KMS-11 (cell line): Measurements from ENCODE around the gene TUNAR.

Experiments used
- H2AFZ ChIP-seq: fragments of 200-600 bp; sonication (generic); 2 replicates; pipeline ENCODE4 v1.6.1; 2016; ENCODE audit warnings: antibody characterized with exemption, mixed run types, low read depth
- H3K27ac ChIP-seq: fragments of 200-600 bp; sonication (generic); 2 replicates; pipeline ENCODE4 v1.6.1; 2016; ENCODE audit warnings: mild to moderate bottlenecking, mixed run types
- H3K27me3 ChIP-seq: fragments of 200-600 bp; sonication (generic); 2 replicates; pipeline ENCODE4 v1.6.1; 2017; ENCODE audit warnings: mild to moderate bottlenecking, low read depth, mixed run types, moderate library complexity; ENCODE audit not compliant: insufficient read depth
- H3K36me3 ChIP-seq: fragments of 200-600 bp; sonication (generic); 2 replicates; pipeline ENCODE4 v1.6.1; 2017; ENCODE audit warnings: mild to moderate bottlenecking, mixed run types; ENCODE audit not compliant: insufficient read depth
- H3K4me1 ChIP-seq: fragments of 200-600 bp; sonication (generic); 2 replicates; pipeline ENCODE4 v1.6.1; 2016; ENCODE audit warnings: mild to moderate bottlenecking, low read depth, mixed run types; ENCODE audit not compliant: poor library complexity, severe bottlenecking
- H3K4me2 ChIP-seq: fragments of 200-600 bp; sonication (generic); 2 replicates; pipeline ENCODE4 v1.7.0; 2016; ENCODE audit warnings: mild to moderate bottlenecking, mixed run types
- H3K4me3 ChIP-seq: fragments of 200-600 bp; sonication (generic); IDR thresholded peaks from 2 replicates; pipeline ENCODE4 v1.6.1; 2017; ENCODE audit warnings: low read depth, low read length, mixed read lengths; ENCODE audit not compliant: insufficient read depth
- H3K79me2 ChIP-seq: fragments of 200-600 bp; sonication (generic); 2 replicates; pipeline ENCODE4 v1.6.1; 2016; ENCODE audit warnings: low read depth, mixed run types; ENCODE audit not compliant: insufficient read depth
- H3K9ac ChIP-seq: fragments of 200-600 bp; sonication (generic); 2 replicates; pipeline ENCODE4 v1.6.1; 2016; ENCODE audit warnings: mild to moderate bottlenecking, mixed run types
- H4K20me1 ChIP-seq: fragments of 200-600 bp; sonication (generic); 2 replicates; pipeline ENCODE4 v1.6.1; 2016; ENCODE audit warnings: mild to moderate bottlenecking, mixed run types; ENCODE audit not compliant: insufficient read depth
- TF ChIP-seq, protein P1 (sequence below): fragments of 200-600 bp; sonication (generic); conservative IDR thresholded peaks from 2 replicates; pipeline ENCODE4 v1.6.1; 2017; ENCODE audit warnings: low read depth, mild to moderate bottlenecking, antibody characterized with exemption, low read length, moderate library complexity, mixed read lengths

The TUNAR gene

DNA sequence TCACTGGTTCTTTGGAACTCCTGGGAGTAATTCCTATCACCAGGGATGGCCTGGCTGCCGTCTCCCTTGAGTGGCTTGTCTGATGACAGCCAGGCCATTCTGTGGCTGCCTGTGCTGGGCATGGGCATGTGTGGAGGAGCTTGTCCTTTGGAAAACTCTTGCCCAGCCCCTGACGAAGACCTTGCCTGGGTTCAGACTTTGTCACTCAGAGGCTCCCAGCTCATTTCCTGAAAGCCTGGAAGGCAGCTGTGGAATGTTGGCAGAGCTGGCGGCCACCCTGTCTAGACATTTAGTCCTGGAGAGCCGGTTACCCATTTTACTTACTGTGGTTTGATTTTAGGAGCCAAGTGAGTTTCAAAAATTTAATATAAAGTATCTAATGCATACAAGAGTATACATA lies 34.0 kb downstream of the TUNAR start:
- Histone ChIP-seq H3K4me1 (no peaks in the 10 kb centered on the region), H3K36me3 (no peaks in the 10 kb centered on the region), H3K9ac (no peak overlapping the region), H3K79me2 (no peaks in the 10 kb centered on the region), H3K27ac (no peak overlapping the region), H2AFZ (no peak overlapping the region), H3K4me3 (no peak overlapping the region), H3K4me2 (no peak overlapping the region), H4K20me1 (no peaks in the 10 kb centered on the region), H3K27me3 (no peaks in the 10 kb centered on the region)
- TF ChIP-seq, protein P1, sequence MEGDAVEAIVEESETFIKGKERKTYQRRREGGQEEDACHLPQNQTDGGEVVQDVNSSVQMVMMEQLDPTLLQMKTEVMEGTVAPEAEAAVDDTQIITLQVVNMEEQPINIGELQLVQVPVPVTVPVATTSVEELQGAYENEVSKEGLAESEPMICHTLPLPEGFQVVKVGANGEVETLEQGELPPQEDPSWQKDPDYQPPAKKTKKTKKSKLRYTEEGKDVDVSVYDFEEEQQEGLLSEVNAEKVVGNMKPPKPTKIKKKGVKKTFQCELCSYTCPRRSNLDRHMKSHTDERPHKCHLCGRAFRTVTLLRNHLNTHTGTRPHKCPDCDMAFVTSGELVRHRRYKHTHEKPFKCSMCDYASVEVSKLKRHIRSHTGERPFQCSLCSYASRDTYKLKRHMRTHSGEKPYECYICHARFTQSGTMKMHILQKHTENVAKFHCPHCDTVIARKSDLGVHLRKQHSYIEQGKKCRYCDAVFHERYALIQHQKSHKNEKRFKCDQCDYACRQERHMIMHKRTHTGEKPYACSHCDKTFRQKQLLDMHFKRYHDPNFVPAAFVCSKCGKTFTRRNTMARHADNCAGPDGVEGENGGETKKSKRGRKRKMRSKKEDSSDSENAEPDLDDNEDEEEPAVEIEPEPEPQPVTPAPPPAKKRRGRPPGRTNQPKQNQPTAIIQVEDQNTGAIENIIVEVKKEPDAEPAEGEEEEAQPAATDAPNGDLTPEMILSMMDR = no peak

DNA sequence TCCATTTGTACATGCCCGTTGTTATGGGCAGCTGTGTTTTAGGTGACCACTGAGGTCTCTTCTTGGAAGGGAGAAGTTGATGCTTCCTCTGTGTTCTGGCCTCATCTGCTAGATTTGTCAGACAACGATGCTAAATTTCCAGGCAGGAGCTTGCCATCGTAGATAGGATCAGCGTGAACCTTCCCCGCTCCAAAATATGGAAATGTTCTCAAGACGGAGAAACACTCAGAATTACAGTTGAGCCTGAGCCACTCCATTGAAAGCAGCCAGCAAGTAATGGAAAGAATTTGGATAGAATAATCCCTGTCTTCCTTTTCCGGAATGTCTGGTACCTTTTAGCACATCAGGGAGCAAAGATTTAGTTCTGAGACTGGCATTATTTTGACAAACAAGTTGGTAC lies 34.8 kb downstream of the TUNAR start:
- Histone ChIP-seq H3K27ac (no peak overlapping the region), H3K4me3 (no peak overlapping the region), H3K27me3 (no peaks in the 10 kb centered on the region), H3K4me2 (no peak overlapping the region), H2AFZ (no peak overlapping the region), H3K36me3 (no peaks in the 10 kb centered on the region), H3K9ac (no peak overlapping the region), H4K20me1 (no peaks in the 10 kb centered on the region), H3K4me1 (no peaks in the 10 kb centered on the region), H3K79me2 (no peaks in the 10 kb centered on the region)
- TF ChIP-seq, protein P1 = no peak

DNA sequence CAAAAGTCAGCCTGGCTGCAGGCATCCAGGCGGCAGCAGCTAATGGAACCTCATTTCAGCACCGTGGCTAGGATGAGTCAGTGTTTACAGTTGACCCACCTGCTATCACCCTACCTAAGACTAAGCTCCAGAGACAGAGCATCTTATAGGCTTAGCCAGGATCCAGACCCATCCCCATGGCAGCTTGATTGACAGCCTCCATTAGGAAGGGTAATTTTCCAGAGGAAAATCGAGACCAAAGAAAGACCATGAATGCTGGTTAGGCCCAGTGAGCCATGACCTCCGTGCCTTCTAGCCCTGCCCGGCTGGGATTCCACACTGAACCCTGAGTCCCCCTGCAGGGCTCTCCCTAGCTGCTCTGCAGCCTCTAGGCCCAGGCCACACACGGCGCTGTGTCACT lies 38.7 kb downstream of the TUNAR start:
- H2AFZ ChIP-seq = no peak overlapping the region
- H3K4me3 ChIP-seq = no peak overlapping the region
- no peaks in the 10 kb centered on the region for H3K4me1 ChIP-seq
- no peak overlapping the region for H3K9ac ChIP-seq
- H3K27me3 ChIP-seq = no peaks in the 10 kb centered on the region
- TF ChIP-seq, protein P1 = no peak
- no peaks in the 10 kb centered on the region for H3K36me3 ChIP-seq
- H3K4me2 ChIP-seq = no peak overlapping the region
- no peak overlapping the region for H3K27ac ChIP-seq
- no peaks in the 10 kb centered on the region for H3K79me2 ChIP-seq
- H4K20me1 ChIP-seq = no peaks in the 10 kb centered on the region

DNA sequence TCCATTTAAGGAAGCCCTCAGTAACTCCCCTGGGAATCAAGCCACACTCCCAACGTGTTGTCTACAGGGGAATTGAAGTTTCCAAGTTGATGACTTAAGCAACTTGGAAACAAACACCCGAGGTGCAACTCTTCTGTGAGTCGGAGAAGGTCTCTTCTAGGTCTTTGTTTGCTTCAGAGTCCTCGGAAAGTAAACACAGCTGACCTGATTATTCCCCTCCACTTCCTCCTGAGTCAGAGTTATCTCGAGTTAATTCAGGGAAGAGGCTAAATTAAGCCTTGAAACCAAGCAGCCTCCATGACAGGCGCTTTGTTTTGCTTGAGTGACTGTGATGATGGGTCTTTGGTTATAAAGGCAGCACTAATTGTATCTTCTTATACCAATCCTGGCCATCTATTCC lies 41.8 kb downstream of the TUNAR start:
- H3K9ac ChIP-seq = no peak overlapping the region
- H3K27me3 ChIP-seq = no peaks in the 10 kb centered on the region
- no peaks in the 10 kb centered on the region for H3K4me1 ChIP-seq
- no peaks in the 10 kb centered on the region for H3K36me3 ChIP-seq
- H3K4me2 ChIP-seq = no peak overlapping the region
- H3K4me3 ChIP-seq = no peak overlapping the region
- H3K27ac ChIP-seq = no peak overlapping the region
- no peak overlapping the region for H2AFZ ChIP-seq
- TF ChIP-seq, protein P1 = no peak
- H3K79me2 ChIP-seq = no peaks in the 10 kb centered on the region
- no peaks in the 10 kb centered on the region for H4K20me1 ChIP-seq
